ENCODE data around the gene PEX11B.

DNA sequence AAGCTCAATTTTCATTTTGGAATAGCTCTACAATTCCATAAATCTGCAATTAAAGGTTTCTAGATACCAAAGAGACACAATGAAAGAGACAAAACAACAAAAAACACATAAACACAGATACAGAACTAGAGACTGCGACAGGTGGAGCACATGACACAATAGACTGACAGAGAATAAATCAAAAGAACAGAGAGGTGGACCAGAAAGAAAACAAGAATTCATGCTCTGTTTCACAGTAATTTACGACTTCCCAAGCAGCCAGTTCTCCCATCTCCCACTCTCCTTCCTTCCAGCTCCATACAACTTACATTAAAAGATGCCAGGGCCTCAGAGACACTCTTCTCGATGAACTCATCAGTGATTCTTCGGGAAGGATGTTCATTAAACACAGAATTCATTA is 23.9 kb upstream of the PEX11B start:
- TF ChIP-seq POLR2AphosphoS5 (IDR thresholded peaks at IDR 0.05; ENCODE audit: low read depth, low read length) = no peak
- TF ChIP-seq, protein P1, sequence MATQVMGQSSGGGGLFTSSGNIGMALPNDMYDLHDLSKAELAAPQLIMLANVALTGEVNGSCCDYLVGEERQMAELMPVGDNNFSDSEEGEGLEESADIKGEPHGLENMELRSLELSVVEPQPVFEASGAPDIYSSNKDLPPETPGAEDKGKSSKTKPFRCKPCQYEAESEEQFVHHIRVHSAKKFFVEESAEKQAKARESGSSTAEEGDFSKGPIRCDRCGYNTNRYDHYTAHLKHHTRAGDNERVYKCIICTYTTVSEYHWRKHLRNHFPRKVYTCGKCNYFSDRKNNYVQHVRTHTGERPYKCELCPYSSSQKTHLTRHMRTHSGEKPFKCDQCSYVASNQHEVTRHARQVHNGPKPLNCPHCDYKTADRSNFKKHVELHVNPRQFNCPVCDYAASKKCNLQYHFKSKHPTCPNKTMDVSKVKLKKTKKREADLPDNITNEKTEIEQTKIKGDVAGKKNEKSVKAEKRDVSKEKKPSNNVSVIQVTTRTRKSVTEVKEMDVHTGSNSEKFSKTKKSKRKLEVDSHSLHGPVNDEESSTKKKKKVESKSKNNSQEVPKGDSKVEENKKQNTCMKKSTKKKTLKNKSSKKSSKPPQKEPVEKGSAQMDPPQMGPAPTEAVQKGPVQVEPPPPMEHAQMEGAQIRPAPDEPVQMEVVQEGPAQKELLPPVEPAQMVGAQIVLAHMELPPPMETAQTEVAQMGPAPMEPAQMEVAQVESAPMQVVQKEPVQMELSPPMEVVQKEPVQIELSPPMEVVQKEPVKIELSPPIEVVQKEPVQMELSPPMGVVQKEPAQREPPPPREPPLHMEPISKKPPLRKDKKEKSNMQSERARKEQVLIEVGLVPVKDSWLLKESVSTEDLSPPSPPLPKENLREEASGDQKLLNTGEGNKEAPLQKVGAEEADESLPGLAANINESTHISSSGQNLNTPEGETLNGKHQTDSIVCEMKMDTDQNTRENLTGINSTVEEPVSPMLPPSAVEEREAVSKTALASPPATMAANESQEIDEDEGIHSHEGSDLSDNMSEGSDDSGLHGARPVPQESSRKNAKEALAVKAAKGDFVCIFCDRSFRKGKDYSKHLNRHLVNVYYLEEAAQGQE (IDR thresholded peaks at IDR 0.05; ENCODE audit: insufficient read depth in 1 of 2, low read depth in 2 of 2, low read length in 2 of 2) = no peak
- TF ChIP-seq TAF1 (IDR thresholded peaks at IDR 0.05; ENCODE audit: borderline replicate concordance, insufficient read depth, low read length) = no peak
- no peak for TF ChIP-seq SIN3A (IDR thresholded peaks at IDR 0.05; ENCODE audit: borderline replicate concordance, insufficient read depth, low read length)
- TF ChIP-seq FOXP2 (optimal IDR thresholded peaks at IDR 0.05; ENCODE audit: borderline replicate concordance, extremely low read depth, extremely low read length, insufficient read depth) = no peak

Data from PFSK-1 (cell line).